AG04450 (cell line): ENCODE results near the gene MEP1A. TPM values are rescaled to one million over a fixed set of nuclear protein-coding genes. Genes with fewer than 3 reads are reported as not detected.
"Not testable (repeated sequence)": the region's sequence is repeated elsewhere in the genome, so short reads cannot be mapped to it uniquely, and the experiment has no call there.

ENCODE experiments used
- CTCF ChIA-PET: fragments of 300-600, 350-600 bp; formaldehyde crosslinking; extraction: SDS; loops from one replicate; lab custom pipeline; 2022; ENCODE audit warnings: antibody characterized with exemption, inconsistent platforms; lab: Charles Lee
- POLR2A ChIA-PET: fragments of 350-600 bp; formaldehyde crosslinking; extraction: SDS; loops from one replicate; lab custom pipeline; 2021; ENCODE audit warnings: antibody characterized with exemption, inconsistent platforms; lab: Yijun Ruan, JAX
- DNase-seq: peaks from one replicate; pipeline ENCODE4 v3.0.0-alpha.2; 2011; ENCODE audit warnings: low read depth, low spot score
- H3K27ac ChIP-seq: one replicate; pipeline ENCODE4 v1.5.1; 2012; ENCODE audit warnings: low read depth, low read length, control low read depth
- H3K27me3 ChIP-seq: one replicate; pipeline ENCODE4 v1.6.0; 2012; ENCODE audit warnings: low read length; ENCODE audit not compliant: control insufficient read depth, insufficient read depth
- H3K4me3 ChIP-seq: 2 replicates; pipeline ENCODE4 v1.5.1; 2011; ENCODE audit warnings: mild to moderate bottlenecking, low read depth, low read length, control low read depth
- H3K9me3 ChIP-seq: 2 replicates; pipeline ENCODE4 v1.5.1; 2012; ENCODE audit warnings: low read length; ENCODE audit not compliant: control insufficient read depth, insufficient read depth
- polyA plus RNA-seq: library from polyadenylated mRNA; depleted of rRNA; stranded (reverse); fragments of >200 nt; gene quantifications from 2 replicates; pipeline ENCODE4 v1.2.3, GENCODE V29; 2011
- TF ChIP-seq, protein P1 (sequence below): IDR thresholded peaks from 2 replicates; pipeline ENCODE4 v1.5.1; 2011; ENCODE audit warnings: low read depth, low read length, control low read depth, inconsistent platforms

MEP1A gene
- polyA plus RNA-seq, 1 experiment, result not detected

DNA sequence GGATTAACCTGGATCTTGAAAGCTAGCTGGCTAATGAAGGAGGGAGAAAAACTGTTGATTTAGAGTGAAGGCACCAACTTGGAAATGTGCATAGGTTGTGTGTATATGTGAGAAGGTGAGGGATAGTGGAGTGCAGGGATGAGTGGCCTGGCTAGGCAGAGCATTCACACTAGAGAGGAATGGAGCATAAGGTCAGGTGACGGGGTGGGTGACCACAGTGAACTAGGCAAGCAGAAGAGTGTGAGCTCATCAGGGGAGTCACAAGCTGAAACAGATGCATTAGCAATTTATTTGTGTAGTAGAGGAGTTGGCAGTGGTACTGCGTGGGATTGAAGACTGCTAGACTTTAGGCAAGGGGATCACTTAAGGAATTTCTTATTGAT, 36.0 kb upstream of the MEP1A start:
- no peak for DNase-seq
- Histone ChIP-seq H3K27ac (no peak overlapping the region), H3K4me3 (no peak overlapping the region), H3K27me3 (no peaks in the 10 kb centered on the region), H3K9me3 (no peaks in the 10 kb centered on the region)
- ChIA-PET CTCF (no interaction called here), POLR2A (no interaction called here)
- TF ChIP-seq, protein P1, sequence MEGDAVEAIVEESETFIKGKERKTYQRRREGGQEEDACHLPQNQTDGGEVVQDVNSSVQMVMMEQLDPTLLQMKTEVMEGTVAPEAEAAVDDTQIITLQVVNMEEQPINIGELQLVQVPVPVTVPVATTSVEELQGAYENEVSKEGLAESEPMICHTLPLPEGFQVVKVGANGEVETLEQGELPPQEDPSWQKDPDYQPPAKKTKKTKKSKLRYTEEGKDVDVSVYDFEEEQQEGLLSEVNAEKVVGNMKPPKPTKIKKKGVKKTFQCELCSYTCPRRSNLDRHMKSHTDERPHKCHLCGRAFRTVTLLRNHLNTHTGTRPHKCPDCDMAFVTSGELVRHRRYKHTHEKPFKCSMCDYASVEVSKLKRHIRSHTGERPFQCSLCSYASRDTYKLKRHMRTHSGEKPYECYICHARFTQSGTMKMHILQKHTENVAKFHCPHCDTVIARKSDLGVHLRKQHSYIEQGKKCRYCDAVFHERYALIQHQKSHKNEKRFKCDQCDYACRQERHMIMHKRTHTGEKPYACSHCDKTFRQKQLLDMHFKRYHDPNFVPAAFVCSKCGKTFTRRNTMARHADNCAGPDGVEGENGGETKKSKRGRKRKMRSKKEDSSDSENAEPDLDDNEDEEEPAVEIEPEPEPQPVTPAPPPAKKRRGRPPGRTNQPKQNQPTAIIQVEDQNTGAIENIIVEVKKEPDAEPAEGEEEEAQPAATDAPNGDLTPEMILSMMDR, result no peak

- Histone ChIP-seq H3K27me3 (no peaks in the 10 kb centered on the region), H3K9me3 (no peaks in the 10 kb centered on the region), H3K27ac (no peak overlapping the region), H3K4me3 (no peak overlapping the region)
- ChIA-PET CTCF (no interaction called here), POLR2A (no interaction called here)
- DNase-seq, result no peak
- TF ChIP-seq, protein P1, result no peak
Observed at GRCh38 chr6:46758960-46759753, 34.0 kb upstream of the MEP1A start.

GRCh38 chr6:46760925-46761324, 32.3 kb upstream of the MEP1A start:
- DNase-seq, result no peak
- Histone ChIP-seq H3K27me3 (no peaks in the 10 kb centered on the region), H3K27ac (no peak overlapping the region), H3K4me3 (no peak overlapping the region), H3K9me3 (no peaks in the 10 kb centered on the region)
- TF ChIP-seq, protein P1, result no peak
- ChIA-PET POLR2A (no interaction called here), CTCF (no interaction called here)

- ChIA-PET POLR2A (no interaction called here), CTCF (no interaction called here)
- DNase-seq, result no peak
- Histone ChIP-seq H3K27ac (no peak overlapping the region), H3K9me3 (no peaks in the 10 kb centered on the region), H3K4me3 (no peak overlapping the region), H3K27me3 (no peaks in the 10 kb centered on the region)
- TF ChIP-seq, protein P1, result no peak
Observed at GRCh38 chr6:46763466-46763865, 29.7 kb upstream of the MEP1A start.

DNA sequence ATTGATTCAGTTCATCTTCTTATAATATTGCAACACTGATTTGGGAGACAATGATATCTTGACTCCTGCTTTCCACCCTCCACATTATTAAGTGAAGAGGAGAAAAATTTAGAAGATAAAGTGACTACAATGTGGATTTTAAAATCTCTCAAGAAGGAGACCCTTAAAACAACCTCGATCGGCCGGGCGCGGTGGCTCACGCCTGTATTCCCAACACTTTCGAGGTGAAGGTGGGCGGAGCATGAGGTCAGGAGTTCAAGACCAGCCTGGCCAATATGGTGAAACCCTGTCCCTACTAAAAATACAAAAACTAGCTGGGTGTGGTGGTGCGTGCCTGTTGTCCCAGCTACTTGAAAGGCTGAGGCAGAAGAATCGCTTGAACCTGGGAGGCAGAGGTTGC, 28.9 kb upstream of the MEP1A start:
- CTCF ChIA-PET, H3K9me3 ChIP-seq, POLR2A ChIA-PET, DNase-seq, H3K27ac ChIP-seq, H3K4me3 ChIP-seq, H3K27me3 ChIP-seq: not testable (repeated sequence)
